AG20443 (cell line): ENCODE measurements around the gene ZDHHC16.
A peak's percentile ranks its signal among the peaks of the same experiment; 100 is the strongest.

ENCODE experiments used
- DNase-seq: peaks from one replicate; pipeline ENCODE4 v3.0.0; 2012; ENCODE audit warnings: low spot score, mixed read lengths

ZDHHC16 gene

DNA sequence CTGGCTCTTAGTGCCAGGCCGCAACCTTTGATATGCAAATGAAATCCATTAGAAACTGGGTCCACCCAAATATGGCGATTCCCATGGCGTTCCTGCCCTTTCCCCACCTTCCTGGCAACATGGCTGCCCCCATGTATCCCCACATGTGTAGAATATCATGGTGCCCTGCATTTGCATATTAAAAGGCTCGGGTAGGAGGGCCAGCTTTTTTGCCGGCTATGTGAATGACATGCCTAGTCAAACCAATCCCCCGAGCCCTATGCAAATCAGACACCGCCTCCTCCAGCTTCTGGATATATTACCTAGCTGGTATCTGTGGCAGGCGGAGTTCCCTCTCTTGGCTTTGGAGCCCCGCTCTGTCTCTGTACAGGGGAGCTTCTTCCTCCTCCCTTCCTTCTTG is 34.0 kb downstream of the ZDHHC16 start:
- DNase-seq = no peak

DNA sequence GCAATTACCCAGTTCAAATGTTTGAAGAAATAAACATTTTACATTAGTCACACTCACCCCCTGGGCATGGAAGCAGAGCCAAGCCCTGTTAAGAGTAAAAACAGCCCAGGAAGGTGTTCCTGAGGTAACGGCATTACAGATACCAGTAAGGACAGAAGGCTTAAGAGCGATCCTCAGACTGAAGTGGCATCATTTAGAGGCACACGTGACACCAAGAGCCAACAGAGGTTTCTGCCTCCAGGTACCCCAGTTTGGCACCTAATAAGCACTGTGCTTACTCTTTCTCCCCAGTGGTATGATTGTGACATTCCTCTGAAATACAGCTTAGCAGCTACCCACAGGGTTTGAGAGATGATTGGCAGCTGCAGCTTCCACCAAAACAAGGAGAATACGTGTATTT is 35.1 kb downstream of the ZDHHC16 start:
- no peak for DNase-seq

DNA sequence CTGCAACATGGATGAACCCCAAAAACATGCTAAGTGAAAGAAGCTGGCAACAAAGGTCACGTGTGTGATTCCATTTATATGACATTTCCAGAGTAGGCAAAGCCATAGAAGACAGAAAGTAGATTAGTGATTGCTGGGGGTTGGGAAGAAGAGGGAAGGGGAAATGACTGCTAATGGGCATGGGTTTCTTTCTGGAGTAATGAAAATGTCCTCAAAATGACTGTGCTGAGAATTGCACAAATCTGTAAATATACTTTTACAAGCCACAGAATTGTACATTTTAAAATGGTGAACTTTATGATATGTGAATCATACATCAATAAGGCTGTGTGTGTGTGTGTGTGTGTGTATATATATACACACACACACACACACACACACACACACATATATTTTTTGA is 36.4 kb downstream of the ZDHHC16 start:
- no peak for DNase-seq

DNA sequence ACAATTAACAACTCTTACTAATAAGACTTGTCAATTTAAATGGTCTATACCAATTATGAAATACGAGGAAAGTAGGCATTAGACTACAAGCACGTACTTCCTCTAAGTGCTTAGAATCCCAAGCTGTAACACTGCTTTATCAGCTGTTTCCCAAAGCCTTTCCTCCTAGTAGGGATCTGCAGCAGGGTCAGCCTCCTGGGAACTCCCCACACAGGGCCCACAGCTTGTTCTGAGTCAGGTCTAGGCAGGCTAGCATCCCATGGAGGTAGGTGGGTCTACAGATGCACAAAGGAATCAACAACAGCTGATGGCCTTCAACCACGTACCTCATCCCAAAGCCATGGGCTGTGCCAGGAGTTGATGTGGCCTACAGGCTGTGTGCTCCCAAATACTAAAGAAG is 37.5 kb downstream of the ZDHHC16 start:
- DNase-seq = no peak

DNA sequence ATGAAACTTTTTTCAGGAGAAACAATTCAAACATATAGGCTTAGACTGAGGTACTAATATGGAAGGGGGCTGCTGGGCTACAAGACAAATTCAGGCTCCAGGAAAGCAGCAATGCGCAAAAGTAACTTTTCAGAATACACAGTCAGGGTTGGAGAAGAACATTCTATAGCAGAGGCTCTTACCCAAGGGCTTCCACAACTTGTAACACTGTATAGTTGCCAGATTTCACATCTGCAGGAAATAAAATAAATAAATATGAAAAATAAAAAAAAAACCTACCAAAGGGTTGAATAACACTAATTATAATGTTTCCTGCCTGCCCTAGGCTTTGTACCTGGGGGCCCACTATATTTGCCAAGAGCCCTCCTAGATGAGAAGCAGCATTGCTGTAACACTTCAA is 37.9 kb downstream of the ZDHHC16 start:
- no peak for DNase-seq

DNA sequence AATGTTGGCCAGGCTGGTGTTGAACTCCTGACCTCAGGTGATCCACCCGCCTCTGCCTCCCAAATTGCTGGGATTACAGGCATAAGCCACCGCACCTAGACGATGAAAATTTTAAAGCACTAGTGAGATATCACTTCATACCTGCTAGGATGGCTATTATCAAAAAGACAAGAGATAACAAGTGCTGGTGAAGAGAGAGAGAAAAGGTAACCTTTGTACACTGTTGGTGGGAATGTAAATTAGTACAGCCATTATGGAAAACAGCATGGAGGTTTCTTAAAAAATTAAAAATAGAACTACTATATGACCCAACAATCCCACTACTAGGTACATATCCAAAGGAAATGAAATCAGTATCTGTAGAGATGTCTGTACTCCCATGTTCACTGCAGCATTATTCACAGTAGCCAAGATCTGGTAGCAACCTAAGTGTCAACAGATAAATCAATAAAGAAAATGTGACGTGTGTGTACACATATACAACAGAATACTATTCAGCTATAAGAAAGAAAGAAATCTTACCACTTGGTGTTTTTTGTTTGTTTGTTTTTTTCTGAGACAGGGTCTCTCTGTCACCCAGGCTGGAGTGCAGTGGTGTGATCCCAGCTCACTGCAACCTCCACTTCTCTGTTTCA is 39.8 kb downstream of the ZDHHC16 start:
- no peak for DNase-seq

DNA sequence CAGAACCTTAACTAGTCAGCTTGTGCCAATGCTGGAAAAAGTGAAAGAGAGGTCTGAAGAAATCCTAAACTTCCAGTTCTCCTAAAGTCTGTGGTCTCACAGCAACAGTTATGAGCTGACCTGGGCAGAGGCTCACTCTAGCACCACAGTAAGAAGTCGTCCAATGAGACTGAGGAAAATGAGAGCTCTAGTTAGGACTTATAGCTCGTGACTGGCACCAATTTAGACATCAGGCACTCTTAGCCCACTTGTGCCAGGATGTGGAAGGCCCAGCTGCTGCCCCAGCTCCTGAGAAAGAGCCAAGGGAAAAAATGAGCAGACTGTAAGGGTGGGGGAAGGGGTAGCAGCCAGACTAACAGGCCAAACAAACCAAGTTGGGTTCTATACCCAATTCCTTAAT is 44.6 kb downstream of the ZDHHC16 start:
- DNase-seq = no peak

DNA sequence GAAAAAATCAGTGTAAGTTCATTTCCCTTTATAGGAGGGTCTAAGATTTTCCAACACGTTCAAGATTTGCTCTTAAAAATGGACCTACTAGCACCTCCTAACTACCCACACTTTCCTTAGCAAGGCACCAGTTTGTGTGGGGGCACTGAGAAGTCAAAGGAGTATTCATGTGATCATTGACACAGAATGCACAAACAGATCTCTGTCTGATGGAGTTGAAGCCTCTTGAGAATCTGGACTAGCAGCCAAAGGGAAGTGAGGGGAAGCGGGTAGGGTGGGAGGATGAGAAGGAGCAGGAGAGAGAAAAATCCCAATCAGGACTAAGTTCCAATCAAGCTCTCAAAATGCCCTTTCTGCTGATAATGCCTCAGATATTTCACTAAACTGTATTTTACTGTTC is 48.2 kb downstream of the ZDHHC16 start:
- DNase-seq = no peak

DNA sequence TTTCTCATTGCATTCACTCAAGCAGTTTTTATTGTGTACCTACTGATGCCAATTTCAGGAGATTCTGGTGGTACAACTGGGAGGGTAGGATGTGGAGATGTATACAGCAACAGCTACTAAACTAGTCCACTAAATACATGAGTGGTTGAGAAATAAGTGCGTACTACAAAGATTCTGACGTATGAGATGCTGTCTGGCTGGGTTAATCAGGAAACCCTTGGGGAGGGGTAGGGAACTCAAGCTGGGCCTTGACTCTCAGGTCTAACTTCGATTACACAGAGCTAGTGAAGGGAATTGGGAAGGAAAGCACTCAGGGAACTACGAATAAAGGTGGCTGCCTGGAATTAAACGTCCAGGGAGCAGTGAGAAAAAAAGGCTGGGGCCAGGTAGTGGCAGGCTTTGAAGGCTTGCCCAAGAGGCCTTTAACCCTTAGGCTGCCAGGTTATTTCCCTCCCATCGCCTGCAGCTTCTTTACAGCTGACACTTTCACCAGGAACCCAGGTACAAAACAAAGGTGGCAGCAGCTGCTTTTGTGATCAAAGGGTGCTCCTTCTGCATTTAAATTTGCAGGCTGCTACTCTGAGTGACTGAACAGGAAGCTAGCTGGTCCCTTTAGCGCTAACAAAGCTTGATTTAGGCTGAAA is 49.0 kb downstream of the ZDHHC16 start:
- no peak for DNase-seq

DNA sequence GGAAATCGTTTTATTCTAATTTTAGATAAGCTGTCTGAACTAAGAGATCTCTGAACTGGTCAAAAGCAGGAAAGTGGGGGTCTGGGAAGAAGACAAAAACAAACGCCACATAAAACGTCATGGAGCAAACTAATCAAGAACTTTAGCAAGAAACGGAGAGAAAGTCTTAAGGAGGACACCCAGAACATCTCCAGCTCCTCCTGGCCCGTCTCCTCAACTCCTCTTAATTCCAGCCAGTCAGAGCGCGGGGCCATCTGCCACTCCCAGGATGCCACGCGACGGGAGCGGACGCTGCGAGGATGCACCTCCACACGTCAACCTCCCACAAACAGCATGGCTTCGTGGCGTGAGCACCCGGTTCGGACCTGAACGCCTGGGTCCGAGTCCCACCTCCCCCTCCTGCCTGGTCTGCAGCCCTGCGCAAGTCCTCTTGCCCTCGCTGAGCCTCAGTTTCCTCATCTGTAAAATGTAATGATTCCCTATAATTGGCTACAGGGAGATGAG is 51.6 kb downstream of the ZDHHC16 start:
- DNase-seq = peak; percentile 89

DNA sequence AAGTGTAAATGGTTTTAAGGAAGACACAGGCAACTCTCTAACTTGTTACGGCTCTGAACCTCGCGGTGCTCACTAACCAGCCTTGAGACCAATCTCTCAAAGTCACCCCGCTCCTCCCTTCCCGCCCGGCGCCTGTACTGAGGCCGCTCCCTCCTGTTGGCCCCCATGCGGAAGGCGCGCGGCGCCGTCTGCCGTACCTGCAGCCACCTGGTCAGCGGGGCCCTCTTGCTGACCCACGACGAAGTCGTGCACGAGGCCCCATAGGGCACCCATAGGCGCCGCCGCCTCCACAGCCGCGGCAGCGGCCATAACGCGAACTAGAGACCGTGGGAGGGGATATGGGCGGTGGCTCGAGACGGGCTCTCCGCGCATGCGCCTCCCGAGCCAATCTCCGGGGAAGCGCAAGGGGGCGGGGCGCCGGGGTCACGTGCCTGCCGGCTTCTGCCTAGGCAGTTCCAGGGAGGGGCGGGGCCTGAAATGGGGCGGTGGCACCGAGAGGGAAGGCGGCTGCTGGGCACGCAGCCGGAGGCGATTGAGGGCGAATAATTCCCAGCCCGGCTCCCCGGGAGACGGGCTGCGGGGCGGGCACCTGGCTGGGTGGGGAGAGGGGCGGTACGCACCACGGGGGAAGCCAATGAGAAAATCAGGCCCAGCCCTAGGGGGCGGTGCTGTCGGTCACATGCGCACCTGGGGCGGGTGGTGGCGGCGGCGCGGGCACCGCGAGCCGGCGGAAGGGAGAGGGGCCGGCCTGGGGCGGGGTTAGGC is 52.3 kb downstream of the ZDHHC16 start, which contains the start of gene MMS19:
Gene MMS19 (minus strand): TSS at position 347 of the 765 bp plus-strand sequence. CDS start 38 bp downstream, at position 309.
- DNase-seq = peak; percentile 100

DNA sequence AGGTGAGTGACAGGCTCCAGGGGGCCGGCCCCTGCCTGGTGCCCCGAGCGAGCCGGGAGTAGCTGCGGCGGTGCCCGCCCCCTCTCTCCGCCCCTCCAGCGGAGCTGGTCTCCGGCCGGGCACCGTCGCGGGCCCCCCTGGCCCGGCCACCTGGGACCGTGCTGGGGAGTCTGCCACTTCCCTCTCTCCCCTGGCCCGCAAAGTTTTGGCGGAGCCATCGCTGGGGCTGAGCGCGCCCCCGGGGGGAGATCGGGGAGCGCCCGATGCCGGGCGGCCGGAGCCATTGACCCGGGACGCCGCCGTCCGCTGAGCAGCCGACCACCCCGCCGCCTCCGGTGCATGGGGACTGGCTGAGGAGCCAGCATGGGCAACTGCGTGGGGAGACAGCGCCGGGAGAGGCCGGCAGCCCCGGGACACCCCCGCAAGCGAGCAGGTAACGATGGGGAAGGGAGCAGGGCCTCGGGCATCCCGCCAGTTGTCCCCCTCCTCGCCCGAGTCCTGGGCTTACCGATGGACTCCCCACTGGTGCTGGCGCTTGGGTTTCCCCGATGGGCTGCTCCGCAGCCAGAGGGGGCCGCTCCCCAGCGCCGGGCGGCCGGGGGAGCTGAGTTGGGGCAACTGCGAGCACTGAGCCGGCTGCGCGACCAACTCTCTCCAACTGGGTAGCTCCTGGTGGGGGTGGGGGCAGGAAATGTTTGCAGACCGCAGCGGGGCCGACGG is 53.0 kb downstream of the ZDHHC16 start, which contains the start of gene UBTD1:
Gene UBTD1 (plus strand): TSS at position 84 of the 720 bp plus-strand sequence. CDS start 280 bp downstream, at position 364.
- no peak for DNase-seq

DNA sequence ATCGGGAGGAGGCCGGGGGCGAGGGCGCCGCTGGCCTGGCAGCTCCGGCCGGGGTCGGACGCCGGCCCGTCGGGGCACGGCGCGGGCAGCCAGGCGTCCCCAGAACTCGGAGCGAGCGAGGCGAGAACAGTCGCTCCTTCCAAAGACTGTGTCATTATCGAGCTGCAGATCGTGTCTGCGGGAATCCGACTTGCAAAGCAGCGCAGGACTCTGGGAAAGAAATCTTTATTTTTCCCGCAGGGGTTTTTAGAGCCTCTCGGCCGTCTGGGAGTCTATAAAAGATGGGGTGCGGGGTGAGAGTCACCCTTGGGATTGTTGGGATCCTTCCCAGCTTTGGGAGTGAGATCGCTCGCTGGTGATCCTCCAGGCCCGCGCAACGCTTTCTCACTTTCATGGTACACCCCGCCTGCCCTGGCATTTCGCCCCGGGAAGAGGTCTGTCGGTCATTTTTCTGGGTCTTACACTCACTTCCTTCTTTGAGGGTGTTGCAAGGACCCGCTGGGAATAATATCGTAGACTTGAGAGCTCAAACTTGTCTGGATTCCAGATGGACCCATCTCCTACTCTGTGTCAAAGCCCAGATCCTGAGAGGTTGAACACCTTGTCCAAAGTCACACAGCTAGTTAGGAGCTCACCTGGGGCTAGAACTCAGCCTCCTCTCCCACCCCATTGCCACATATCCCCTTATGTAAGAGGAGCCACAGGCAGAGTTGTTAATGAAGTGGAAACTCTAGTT is 53.8 kb downstream of the ZDHHC16 start:
- peak; percentile 67 for DNase-seq

DNA sequence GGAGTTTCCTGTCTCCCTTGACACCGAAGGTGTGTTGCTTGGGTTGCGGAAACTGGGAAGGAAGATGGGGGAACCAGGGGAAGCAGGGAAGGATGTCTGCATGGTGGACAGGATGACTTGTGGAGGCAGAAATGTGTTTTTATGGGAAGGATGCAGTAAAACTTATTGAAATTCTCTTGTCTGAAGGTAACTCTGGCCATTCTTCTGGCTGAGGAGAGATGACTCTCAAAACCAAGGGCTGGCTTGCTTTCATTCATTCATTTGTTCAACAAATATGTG is 54.3 kb downstream of the ZDHHC16 start:
- DNase-seq = no peak

DNA sequence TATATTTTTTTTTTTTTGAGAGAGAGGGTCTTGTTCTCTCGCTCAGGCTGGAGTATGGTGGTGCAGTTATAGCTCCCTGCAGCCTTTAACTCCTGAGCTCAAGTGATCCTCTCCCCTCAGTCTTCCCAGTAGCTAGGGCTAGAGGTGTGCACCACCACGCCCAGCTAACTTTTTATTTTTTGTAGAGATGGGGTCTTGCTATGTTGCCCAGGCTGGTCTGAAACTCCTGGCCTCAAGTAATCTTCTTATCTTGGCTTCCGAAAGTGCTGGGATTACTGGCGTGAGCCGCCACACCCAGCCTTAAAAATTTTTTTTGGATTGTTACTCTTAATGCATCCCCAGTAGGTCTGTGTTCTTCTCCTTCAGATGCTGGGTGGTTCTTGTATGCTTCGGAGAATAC is 56.9 kb downstream of the ZDHHC16 start:
- no peak for DNase-seq

DNA sequence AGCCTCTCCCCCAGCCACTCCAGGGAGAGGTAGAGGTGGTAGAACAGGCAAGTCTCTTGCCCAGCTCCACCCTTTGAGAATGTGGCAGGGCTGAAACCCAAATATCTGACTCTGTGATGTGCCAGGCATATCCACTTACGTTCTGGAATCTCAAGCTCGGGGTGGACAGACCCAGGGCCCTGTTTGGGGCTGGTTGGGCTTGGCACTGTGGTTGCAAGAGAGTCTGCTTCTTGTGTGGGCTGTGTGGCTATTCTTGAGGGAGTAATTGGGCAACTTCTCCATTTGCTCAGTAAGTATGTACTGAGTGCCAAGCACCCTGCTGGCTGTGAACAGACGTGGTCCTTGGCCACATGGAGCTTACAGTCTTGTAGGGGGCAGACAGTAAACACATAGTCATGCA is 57.4 kb downstream of the ZDHHC16 start:
- no peak for DNase-seq

DNA sequence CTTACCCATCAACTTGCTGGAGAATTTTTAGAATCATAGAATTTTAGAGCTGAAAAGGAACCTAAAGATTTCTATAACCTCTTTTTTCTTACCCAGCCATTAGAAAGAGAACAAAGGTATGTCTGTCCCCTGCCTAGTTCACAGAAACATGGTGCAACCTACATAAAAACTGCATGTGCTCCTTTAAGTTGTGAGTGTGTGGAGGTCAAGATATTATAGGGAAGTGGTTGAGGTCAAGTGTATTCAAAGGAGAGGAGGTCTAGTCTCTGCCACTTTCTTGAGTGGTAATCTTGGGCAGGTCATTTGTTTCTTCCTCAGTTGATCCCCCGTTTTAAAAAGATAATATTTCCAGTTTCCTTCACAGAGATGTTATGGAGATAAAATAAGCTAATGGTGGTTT is 59.2 kb downstream of the ZDHHC16 start:
- DNase-seq = no peak

DNA sequence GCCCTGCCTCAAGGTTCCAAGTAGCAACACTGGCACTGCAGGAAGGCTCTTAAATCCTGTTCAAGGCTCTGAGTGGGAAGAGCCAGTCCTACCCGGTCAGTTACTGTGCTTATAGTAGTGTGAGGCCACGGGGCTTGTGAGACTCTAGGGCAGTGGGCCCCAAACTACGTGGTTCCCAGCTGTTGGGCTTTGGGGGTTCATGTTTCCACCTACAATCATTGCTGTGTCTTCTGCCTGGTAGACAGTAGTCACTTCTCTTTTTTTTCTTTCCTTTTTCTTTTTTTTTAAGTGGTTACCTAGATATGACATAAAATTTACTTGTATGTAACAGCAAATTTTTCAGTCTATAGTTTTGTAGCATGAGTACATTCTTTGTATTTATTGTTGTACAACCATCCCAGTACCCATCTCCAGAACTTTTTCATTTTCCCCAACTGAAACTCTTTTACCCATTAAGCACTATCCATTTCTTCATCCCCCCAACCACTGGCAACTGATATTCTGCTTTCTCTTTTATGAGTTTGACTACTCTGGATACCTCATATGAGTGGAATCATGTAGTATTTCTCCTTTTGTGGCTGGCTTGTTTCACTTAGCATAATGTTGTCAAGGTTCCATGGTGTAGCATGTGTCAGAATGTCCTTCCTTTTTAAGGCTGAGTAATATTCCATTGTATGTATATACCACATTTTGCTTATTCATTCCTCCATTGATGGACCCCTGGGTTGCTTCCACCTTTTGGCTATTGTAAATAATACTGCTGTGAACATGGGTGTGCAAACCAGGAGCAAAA is 60.4 kb downstream of the ZDHHC16 start:
- DNase-seq = no peak
